BLaER1 (cell line): ENCODE results near the gene RNF111.

Experiments used
- H3K27ac ChIP-seq: shearing (Covaris generic); formaldehyde crosslinking; 2 replicates; pipeline ENCODE4 v1.8.1; 2022
- H3K27me3 ChIP-seq: shearing (Covaris generic); formaldehyde crosslinking; 2 replicates; pipeline ENCODE4 v1.8.1; 2022
- H3K36me3 ChIP-seq: shearing (Covaris generic); formaldehyde crosslinking; 2 replicates; pipeline ENCODE4 v1.8.1; 2022
- H3K4me1 ChIP-seq: shearing (Covaris generic); formaldehyde crosslinking; 2 replicates; pipeline ENCODE4 v1.8.1; 2022
- H3K4me2 ChIP-seq: shearing (Covaris generic); formaldehyde crosslinking; 2 replicates; pipeline ENCODE4 v1.8.1; 2022
- H3K4me3 ChIP-seq: shearing (Covaris generic); formaldehyde crosslinking; 2 replicates; pipeline ENCODE4 v1.8.1; 2022
- H3K9ac ChIP-seq: shearing (Covaris generic); formaldehyde crosslinking; 2 replicates; pipeline ENCODE4 v1.8.1; 2022
- H3K9me3 ChIP-seq: shearing (Covaris generic); formaldehyde crosslinking; 2 replicates; pipeline ENCODE4 v1.8.1; 2022
- H4K20me1 ChIP-seq: shearing (Covaris generic); formaldehyde crosslinking; 2 replicates; pipeline ENCODE4 v1.8.1; 2022
- Cebpa-rat ChIP-seq: shearing (Covaris generic); IDR thresholded peaks from 2 replicates; pipeline ENCODE4 v1.8.1; 2022

RNF111 gene

DNA sequence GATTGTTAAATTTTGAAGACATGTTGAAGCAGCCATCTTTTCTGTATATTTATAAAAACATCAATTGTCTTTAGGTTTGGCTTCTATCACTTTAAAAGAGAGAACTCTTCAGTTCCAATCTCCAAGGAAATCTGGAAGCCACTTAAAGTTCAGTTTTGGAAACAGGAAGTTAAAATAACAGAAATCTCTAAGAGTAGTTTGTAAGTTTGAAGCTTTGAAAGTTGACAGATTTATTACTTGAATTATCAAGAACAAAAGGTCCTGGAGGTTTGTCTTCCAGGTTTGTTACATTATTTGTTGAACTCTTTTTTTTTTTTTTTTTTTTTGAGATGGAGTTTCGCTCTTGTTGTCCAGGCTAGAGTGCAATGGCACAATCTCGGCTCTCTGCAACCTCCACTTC, 30.0 kb downstream of the RNF111 start:
- H3K9me3 ChIP-seq = peaks cover 12% of the 10 kb centered on the region
- 0 out of 2 replicates have a peak overlapping the region, but pooled peaks have one; percentile 12 for H3K4me2 ChIP-seq
- H4K20me1 ChIP-seq = peaks cover 63% of the 10 kb centered on the region
- peaks cover 55% of the 10 kb centered on the region for H3K36me3 ChIP-seq
- no peak overlapping the region for H3K4me3 ChIP-seq
- no peak for TF ChIP-seq Cebpa-rat
- no peak overlapping the region for H3K9ac ChIP-seq
- H3K4me1 ChIP-seq = peaks cover 6% of the 10 kb centered on the region
- H3K27me3 ChIP-seq = no peaks in the 10 kb centered on the region
- H3K27ac ChIP-seq = no peak overlapping the region

DNA sequence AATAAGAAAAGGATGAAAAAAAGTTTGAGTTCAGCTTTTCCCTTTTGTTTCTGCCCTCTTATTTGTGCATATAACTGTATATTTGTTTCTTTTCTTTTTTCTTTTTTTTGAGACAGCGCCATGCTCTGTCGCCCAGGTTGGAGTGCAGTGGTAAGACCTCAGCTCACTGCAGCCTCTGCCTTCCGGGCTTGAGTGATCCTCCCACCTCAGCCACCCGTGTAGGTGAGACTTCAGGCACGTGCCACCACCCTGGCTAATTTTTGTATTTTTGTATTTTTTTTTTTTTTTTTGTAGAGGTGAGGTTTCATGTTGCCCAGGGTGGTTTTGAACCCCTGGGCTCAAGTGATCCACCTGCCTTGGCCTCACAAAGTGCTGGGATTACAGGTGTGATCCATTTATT, 31.4 kb downstream of the RNF111 start:
- no peak for TF ChIP-seq Cebpa-rat
- H3K4me2 ChIP-seq = no peak overlapping the region
- no peak overlapping the region for H3K27ac ChIP-seq
- H3K4me3 ChIP-seq = no peak overlapping the region
- H3K9ac ChIP-seq = no peak overlapping the region
- peaks cover 51% of the 10 kb centered on the region for H3K36me3 ChIP-seq
- H3K4me1 ChIP-seq = peaks cover 6% of the 10 kb centered on the region
- no peaks in the 10 kb centered on the region for H3K27me3 ChIP-seq
- H3K9me3 ChIP-seq = peaks cover 12% of the 10 kb centered on the region
- peaks cover 63% of the 10 kb centered on the region for H4K20me1 ChIP-seq

DNA sequence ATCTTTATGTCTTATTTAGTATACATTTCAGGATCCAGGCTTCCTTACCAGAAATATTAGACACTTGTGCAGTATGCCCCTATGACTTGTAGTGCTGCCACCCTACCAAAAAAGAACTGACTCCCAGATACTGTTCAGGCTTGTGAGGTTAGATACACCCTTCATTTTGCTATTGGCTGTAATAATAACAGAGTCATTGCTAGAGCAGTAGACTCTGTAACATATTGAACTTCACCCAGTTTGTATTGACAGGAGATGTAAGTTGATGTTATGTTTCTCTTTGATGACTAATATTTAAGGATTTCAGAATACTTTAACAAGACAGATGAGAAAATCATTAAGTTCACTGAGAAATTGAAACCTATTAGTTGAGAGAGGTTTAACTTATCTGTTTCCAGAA, 32.9 kb downstream of the RNF111 start:
- Histone ChIP-seq H3K36me3 (peaks cover 53% of the 10 kb centered on the region), H4K20me1 (peaks cover 55% of the 10 kb centered on the region; the same call in 1 of the 2 replicates), H3K9me3 (peaks cover 12% of the 10 kb centered on the region), H3K27me3 (no peaks in the 10 kb centered on the region), H3K4me2 (no peak overlapping the region), H3K4me1 (peaks cover 6% of the 10 kb centered on the region), H3K27ac (no peak overlapping the region), H3K4me3 (no peak overlapping the region), H3K9ac (no peak overlapping the region)
- TF ChIP-seq Cebpa-rat = no peak

DNA sequence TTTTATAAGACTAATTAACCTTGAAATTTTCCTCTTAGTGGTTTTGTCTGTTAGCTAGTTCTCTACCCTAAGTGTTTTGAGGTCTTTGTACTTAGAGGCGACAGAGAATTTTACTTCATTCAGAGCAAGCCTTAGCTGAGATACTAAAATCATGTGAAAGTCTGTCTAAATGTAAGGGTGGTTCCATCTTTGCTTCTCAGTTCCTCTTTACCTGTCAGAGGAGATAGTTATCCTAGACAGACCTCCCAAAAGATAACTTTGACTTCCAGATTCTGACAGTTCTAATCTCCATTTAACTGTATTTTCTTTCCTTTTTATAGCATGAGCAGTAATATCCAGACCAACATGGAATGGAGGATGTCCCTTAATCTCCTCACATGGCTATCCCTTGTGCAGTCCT, 34.7 kb downstream of the RNF111 start:
- Histone ChIP-seq H3K9ac (no peak overlapping the region), H3K27me3 (no peaks in the 10 kb centered on the region), H3K4me3 (no peak overlapping the region), H3K9me3 (no peaks in the 10 kb centered on the region), H3K36me3 (peaks cover 48% of the 10 kb centered on the region), H4K20me1 (peaks cover 66% of the 10 kb centered on the region; the same call in 1 of the 2 replicates), H3K4me2 (no peak overlapping the region), H3K4me1 (peaks cover 4% of the 10 kb centered on the region), H3K27ac (no peak overlapping the region)
- TF ChIP-seq Cebpa-rat = no peak

DNA sequence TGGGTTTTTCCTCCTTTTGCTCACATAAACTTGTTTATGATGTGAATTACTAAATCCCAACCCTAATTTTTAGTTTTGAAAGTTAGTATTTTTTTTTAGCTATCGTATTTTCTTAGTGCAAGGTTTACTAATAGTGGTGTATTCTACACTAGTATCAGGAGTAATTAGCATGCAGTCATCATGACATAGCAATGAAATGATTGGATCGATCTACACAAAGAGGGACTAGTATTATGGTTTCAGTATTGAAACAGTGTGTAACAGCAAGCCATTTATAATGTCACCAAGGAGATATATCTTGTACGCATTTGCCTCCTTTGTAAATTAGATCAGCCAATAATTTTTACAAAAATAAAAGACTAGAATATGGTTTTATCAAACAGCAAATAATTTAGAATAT, 38.7 kb downstream of the RNF111 start:
- no peak overlapping the region for H3K4me2 ChIP-seq
- TF ChIP-seq Cebpa-rat = no peak
- no peaks in the 10 kb centered on the region for H3K27me3 ChIP-seq
- peaks cover 84% of the 10 kb centered on the region for H4K20me1 ChIP-seq
- no peak overlapping the region for H3K27ac ChIP-seq
- peaks cover 49% of the 10 kb centered on the region for H3K36me3 ChIP-seq
- no peak overlapping the region for H3K4me3 ChIP-seq
- H3K9ac ChIP-seq = no peak overlapping the region
- H3K4me1 ChIP-seq = no peaks in the 10 kb centered on the region
- H3K9me3 ChIP-seq = no peaks in the 10 kb centered on the region

DNA sequence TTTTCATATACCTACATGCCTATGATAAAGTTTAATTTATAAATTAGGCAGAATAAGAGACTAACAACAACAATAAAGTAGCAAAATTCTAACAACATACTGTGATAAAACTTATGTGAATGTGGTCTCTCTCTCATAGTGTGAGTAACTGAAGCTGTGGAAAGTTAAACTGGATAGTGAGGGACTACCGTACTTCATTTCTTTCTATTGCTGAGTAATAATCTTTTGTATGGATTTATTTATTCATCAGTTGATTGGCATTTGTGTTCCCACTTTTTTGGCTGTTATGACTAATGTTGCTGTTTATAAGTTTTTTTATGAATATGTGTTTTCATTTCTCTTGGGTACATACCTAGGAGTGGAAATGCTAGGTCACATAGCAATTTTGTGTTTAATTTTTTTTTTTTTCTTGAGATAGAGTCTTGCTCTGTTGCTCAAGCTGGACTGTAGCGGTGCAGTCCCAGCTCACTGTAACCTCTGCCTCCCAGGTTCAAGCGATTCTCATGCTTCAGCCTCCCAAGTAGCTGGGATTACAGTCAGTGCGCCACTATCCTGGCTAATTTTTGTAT, 41.0 kb downstream of the RNF111 start:
- no peak overlapping the region for H3K4me3 ChIP-seq
- H3K9ac ChIP-seq = no peak overlapping the region
- H3K27me3 ChIP-seq = no peaks in the 10 kb centered on the region
- no peak overlapping the region for H3K27ac ChIP-seq
- H3K4me1 ChIP-seq = no peaks in the 10 kb centered on the region
- TF ChIP-seq Cebpa-rat = no peak
- no peak overlapping the region for H3K4me2 ChIP-seq
- H3K9me3 ChIP-seq = no peaks in the 10 kb centered on the region
- H3K36me3 ChIP-seq = peaks cover 52% of the 10 kb centered on the region
- H4K20me1 ChIP-seq = peaks cover 83% of the 10 kb centered on the region

DNA sequence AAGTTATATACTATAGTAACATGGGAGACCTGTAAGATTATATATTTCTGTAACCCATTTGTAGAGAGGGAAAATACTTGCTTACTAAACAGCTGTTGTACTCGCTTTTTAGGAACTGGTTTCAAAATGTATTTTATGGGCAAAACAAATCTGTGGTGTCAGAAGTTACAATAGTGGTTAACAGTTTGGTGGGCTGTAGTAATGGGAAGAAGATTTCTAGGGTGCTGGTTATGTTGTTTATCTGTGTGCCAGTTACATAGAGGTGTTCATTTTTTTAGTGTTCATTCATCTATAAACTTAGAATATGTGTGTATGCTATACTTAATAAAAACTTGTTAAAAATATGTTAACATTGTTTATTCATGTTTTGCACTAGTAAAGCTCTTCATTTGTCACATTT, 42.1 kb downstream of the RNF111 start:
- no peaks in the 10 kb centered on the region for H3K27me3 ChIP-seq
- no peak overlapping the region for H3K4me3 ChIP-seq
- H3K9ac ChIP-seq = no peak overlapping the region
- no peak for TF ChIP-seq Cebpa-rat
- no peaks in the 10 kb centered on the region for H3K4me1 ChIP-seq
- H3K27ac ChIP-seq = no peak overlapping the region
- H3K4me2 ChIP-seq = no peak overlapping the region
- H4K20me1 ChIP-seq = peaks cover 78% of the 10 kb centered on the region
- peaks cover 58% of the 10 kb centered on the region for H3K36me3 ChIP-seq
- H3K9me3 ChIP-seq = peaks cover under 1% of the 10 kb centered on the region; the same call in 1 of the 2 replicates

DNA sequence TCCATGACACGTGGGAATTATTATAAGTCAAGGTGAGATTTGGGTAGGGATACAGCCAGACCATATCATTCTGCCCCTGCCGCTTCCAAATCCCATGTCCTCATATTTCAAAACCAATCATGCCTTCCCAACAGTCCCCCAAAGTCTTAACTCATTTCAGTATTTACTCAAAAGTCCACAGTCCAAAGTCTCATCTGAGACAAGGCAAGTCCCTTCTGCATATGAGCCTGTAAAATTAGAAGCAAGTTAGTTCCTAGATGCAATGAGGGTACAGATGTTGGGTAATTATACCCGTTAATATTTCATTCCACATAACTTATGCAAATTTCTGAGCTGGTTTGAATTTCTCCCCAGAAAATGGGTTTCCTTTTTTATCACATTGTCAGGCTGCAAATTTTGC, 47.7 kb downstream of the RNF111 start:
- Histone ChIP-seq H3K27me3 (no peaks in the 10 kb centered on the region), H3K4me2 (no peak overlapping the region), H3K36me3 (peaks cover 96% of the 10 kb centered on the region), H3K4me3 (no peak overlapping the region), H3K4me1 (peaks cover 14% of the 10 kb centered on the region), H4K20me1 (peaks cover 43% of the 10 kb centered on the region), H3K9me3 (peaks cover 33% of the 10 kb centered on the region), H3K27ac (no peak overlapping the region), H3K9ac (no peak overlapping the region)
- no peak for TF ChIP-seq Cebpa-rat

DNA sequence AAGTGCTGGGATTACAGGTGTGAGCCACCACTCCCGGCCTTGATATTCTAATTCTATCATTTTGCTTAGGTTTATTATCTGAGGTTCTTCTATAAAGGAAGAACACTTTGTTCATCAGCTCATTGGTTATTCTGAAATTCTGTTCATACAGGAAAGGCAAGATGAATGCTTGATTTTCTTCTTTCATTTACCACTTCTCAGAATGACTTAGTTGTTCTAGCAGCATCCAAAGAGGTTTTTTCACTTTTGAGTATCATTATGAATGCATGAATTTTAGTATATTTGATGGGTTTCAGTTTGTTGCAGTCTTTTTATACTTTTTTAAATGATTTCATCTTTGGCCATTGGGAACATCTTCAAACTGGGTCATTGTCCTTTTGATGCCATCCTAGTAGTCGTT, 51.8 kb downstream of the RNF111 start:
- Histone ChIP-seq H3K4me1 (peaks cover 14% of the 10 kb centered on the region), H4K20me1 (peaks cover 55% of the 10 kb centered on the region), H3K4me2 (peak overlapping the region; percentile 25; the same call in 1 of the 2 replicates)

DNA sequence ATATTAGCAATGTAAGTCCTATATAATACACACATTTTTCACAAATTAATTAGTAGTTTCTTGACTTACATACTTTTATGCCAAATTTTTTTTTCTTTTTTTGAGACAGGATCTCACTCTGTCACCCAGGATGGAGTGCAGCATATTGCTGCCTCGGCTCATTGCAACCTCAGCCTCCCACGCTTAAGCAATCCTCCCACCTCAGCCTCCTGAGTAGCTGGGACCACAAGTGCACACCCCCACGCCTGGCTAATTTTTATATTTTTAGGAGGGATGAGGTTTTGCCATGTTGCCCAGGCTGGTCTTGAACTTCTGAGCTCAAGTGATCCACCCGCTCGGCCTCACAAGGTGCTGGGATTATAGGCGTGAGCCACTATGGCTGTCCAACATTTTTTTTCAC, 54.6 kb downstream of the RNF111 start:
- TF ChIP-seq Cebpa-rat = no peak
- Histone ChIP-seq H3K27me3 (no peaks in the 10 kb centered on the region), H3K4me3 (no peak overlapping the region), H3K27ac (no peak overlapping the region), H4K20me1 (peaks cover 79% of the 10 kb centered on the region), H3K4me2 (no peak overlapping the region), H3K36me3 (peaks cover 77% of the 10 kb centered on the region), H3K9ac (no peak overlapping the region), H3K9me3 (peaks cover 17% of the 10 kb centered on the region), H3K4me1 (peaks cover 14% of the 10 kb centered on the region)

More for the DNA sequence above, 51.8 kb downstream of the RNF111 start:
- Histone ChIP-seq H3K9ac (no peak overlapping the region), H3K27me3 (no peaks in the 10 kb centered on the region), H3K27ac (no peak overlapping the region; the same call in 1 of the 2 replicates), H3K9me3 (peaks cover 33% of the 10 kb centered on the region), H3K4me3 (no peak overlapping the region), H3K36me3 (peaks cover 87% of the 10 kb centered on the region)
- TF ChIP-seq Cebpa-rat = no peak

DNA sequence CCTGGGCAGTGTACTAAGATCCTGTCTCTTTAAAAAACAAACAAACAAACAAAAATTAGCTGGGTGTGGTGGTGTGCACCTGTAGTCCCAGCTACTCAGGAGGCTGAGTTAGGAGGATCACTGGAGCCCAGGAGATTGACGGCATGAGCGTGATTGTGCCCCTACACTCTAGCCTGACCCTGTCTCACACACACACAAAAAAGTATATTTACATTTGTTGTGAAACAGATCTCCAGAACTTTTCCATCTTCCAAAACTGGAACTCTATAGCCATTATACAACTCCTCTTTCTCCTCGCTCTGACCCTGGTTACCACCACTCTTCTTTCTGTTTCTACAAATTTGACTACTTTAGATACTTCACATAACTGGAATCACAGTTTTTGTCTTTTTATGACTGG, 61.4 kb downstream of the RNF111 start:
- no peaks in the 10 kb centered on the region for H3K27me3 ChIP-seq
- H3K9ac ChIP-seq = no peak overlapping the region
- peaks cover 72% of the 10 kb centered on the region for H3K36me3 ChIP-seq
- H3K4me3 ChIP-seq = no peak overlapping the region
- no peak overlapping the region for H3K27ac ChIP-seq
- no peaks in the 10 kb centered on the region for H3K4me1 ChIP-seq
- peaks cover 27% of the 10 kb centered on the region for H4K20me1 ChIP-seq
- no peak for TF ChIP-seq Cebpa-rat
- H3K4me2 ChIP-seq = no peak overlapping the region
- H3K9me3 ChIP-seq = peaks cover 25% of the 10 kb centered on the region
